GM18498 (cell line): ENCODE measurements around the gene STK11.

Experiments
- ATAC-seq: cut with Tn5 transposase; IDR thresholded peaks from one replicate; pipeline ENCODE4 v1.9.1; 2021; ENCODE audit warnings: mild to moderate bottlenecking, moderate library complexity; ENCODE audit not compliant: unreplicated experiment

STK11 gene

GRCh38 chr19:1205114-1206099 is at the start of gene STK11:
TSS of gene STK11 (plus strand) at chr19:1205778. CDS start at chr19:1206914, 1,136 bp downstream.
- ATAC-seq = peak; percentile 89

- ATAC-seq = no peak
Observed at GRCh38 chr19:1156305-1156801, 49.2 kb upstream of the STK11 start.

GRCh38 chr19:1156830-1157615 is 48.6 kb upstream of the STK11 start:
- ATAC-seq = no peak

- ATAC-seq = no peak
Observed at GRCh38 chr19:1157931-1158884, 47.4 kb upstream of the STK11 start.

- ATAC-seq = no peak
Observed at GRCh38 chr19:1158885-1159448, 46.6 kb upstream of the STK11 start.

- ATAC-seq = no peak
Observed at GRCh38 chr19:1159864-1160595, 45.5 kb upstream of the STK11 start.

- no peak for ATAC-seq
Observed at GRCh38 chr19:1161716-1162115, 43.9 kb upstream of the STK11 start.

GRCh38 chr19:1162404-1163282 is 42.9 kb upstream of the STK11 start:
- no peak for ATAC-seq

GRCh38 chr19:1163283-1163933 is 42.2 kb upstream of the STK11 start:
- no peak for ATAC-seq

GRCh38 chr19:1163934-1164683 is 41.5 kb upstream of the STK11 start:
- ATAC-seq = no peak

- no peak for ATAC-seq
Observed at GRCh38 chr19:1164684-1165531, 40.7 kb upstream of the STK11 start.

GRCh38 chr19:1166872-1167573 is 38.6 kb upstream of the STK11 start:
- no peak for ATAC-seq

- ATAC-seq = no peak
Observed at GRCh38 chr19:1167687-1168571, 37.6 kb upstream of the STK11 start.

GRCh38 chr19:1168572-1169410 is 36.8 kb upstream of the STK11 start:
- ATAC-seq = no peak
